EH (cell line): Measurements from ENCODE around the gene MRPS11.
"Not testable (repeated sequence)": the region's sequence is repeated elsewhere in the genome, so short reads cannot be mapped to it uniquely, and the experiment has no call there.

Experiments used
- DNase-seq: peaks from one replicate; pipeline ENCODE4 v3.0.0-alpha.2; 2015; ENCODE audit warnings: low read depth

Gene MRPS11

GRCh38 chr15:88454867-88455810 is 12.4 kb upstream of the MRPS11 start:
- DNase-seq, result peak; percentile 79

GRCh38 chr15:88456733-88457132 is 10.8 kb upstream of the MRPS11 start:
- DNase-seq, result no peak

- no peak for DNase-seq
Measured at GRCh38 chr15:88463870-88464532, 3.5 kb upstream of the MRPS11 start.

- peak; percentile 83 for DNase-seq
Measured at GRCh38 chr15:88465633-88466224, 1.8 kb upstream of the MRPS11 start.

- no peak for DNase-seq
Measured at GRCh38 chr15:88467935-88468528, 524 bp downstream of the MRPS11 start.

GRCh38 chr15:88468721-88469120 is 1.2 kb downstream of the MRPS11 start:
- DNase-seq, result not testable (repeated sequence)

GRCh38 chr15:88469321-88469720 is 1.8 kb downstream of the MRPS11 start:
- DNase-seq, result no peak

GRCh38 chr15:88470625-88471372 is 3.3 kb downstream of the MRPS11 start:
- no peak for DNase-seq

- no peak for DNase-seq
Measured at GRCh38 chr15:88472225-88472624, 4.7 kb downstream of the MRPS11 start.

- DNase-seq, result not testable (repeated sequence)
Measured at GRCh38 chr15:88473661-88474293, 6.3 kb downstream of the MRPS11 start.

- DNase-seq, result peak; percentile 65
Measured at GRCh38 chr15:88476635-88477060, 9.1 kb downstream of the MRPS11 start.

GRCh38 chr15:88477126-88477525 is 9.6 kb downstream of the MRPS11 start:
- no peak for DNase-seq

GRCh38 chr15:88477904-88478303 is 10.4 kb downstream of the MRPS11 start:
- DNase-seq, result no peak

- DNase-seq, result no peak
Measured at GRCh38 chr15:88479169-88479568, 11.7 kb downstream of the MRPS11 start.

- no peak for DNase-seq
Measured at GRCh38 chr15:88480981-88481380, 13.5 kb downstream of the MRPS11 start.

- no peak for DNase-seq
Measured at GRCh38 chr15:88482263-88482662, 14.8 kb downstream of the MRPS11 start.

- peak; percentile 48 for DNase-seq
Measured at GRCh38 chr15:88484682-88485331, 17.3 kb downstream of the MRPS11 start.

- DNase-seq, result peak; percentile 42
Measured at GRCh38 chr15:88487178-88487795, 19.8 kb downstream of the MRPS11 start.

GRCh38 chr15:88487796-88488523 is 20.5 kb downstream of the MRPS11 start:
- peak; percentile 31 for DNase-seq
